Upper lobe of left lung (tissue), 6 donors: ENCODE results near the gene CNEP1R1. TPM values are rescaled to one million over a fixed set of nuclear protein-coding genes. Genes with fewer than 3 reads are reported as not detected.

ENCODE experiments used
- ATAC-seq, 2 donors: fragments of 200-7000 bp; cut with Tn5 transposase; one replicate each; pipeline ENCODE4 v1.9.1; 2022; ENCODE audit warnings: mild to moderate bottlenecking in 2 of 2, moderate library complexity in 2 of 2; ENCODE audit not compliant: low FRiP score in 2 of 2
- DNase-seq, 2 donors: peaks; one replicate each; pipeline ENCODE4 v3.0.0-alpha.2; 2019 to 2020
- H3K27ac ChIP-seq, 4 donors: fragments of 200-600 bp; sonication (generic); one replicate each; pipeline ENCODE4 v1.5.1; 2016 to 2019
- H3K27me3 ChIP-seq, 4 donors: fragments of 200-600 bp; sonication (generic); one replicate each; pipeline ENCODE4 v1.5.1; 2017 to 2019
- H3K36me3 ChIP-seq, 4 donors: fragments of 200-600 bp; sonication (generic); one replicate each; pipeline ENCODE4 v1.5.1; 2016 to 2019
- H3K4me1 ChIP-seq, 4 donors: fragments of 200-600 bp; sonication (generic); one replicate each; pipeline ENCODE4 v1.5.1; 2018 to 2019
- H3K4me3 ChIP-seq, 4 donors: fragments of 200-600 bp; sonication (generic); one replicate each; pipeline ENCODE4 v1.5.1; 2017 to 2019; ENCODE audit warnings: mild to moderate bottlenecking in 2 of 4, moderate library complexity in 1 of 4
- H3K9me3 ChIP-seq, 4 donors: fragments of 200-600 bp; sonication (generic); one replicate each; pipeline ENCODE4 v1.5.1; 2018 to 2019
- CTCF ChIP-seq, 6 experiments: fragments of 450-650 bp in 4 of 6; fragments of 200-600 bp in 2 of 6; sonication (generic) in 2 of 6; IDR thresholded peaks; one replicate each; pipeline ENCODE4 v1.5.1; 2016 to 2019; ENCODE audit warnings: antibody characterized with exemption in 6 of 6
- EP300 ChIP-seq, 4 donors: sonication (generic); formaldehyde crosslinking; IDR thresholded peaks; one replicate each; pipeline ENCODE4 v1.5.1; 2017; ENCODE audit warnings: antibody characterized with exemption in 4 of 4, control low read depth in 2 of 4
- POLR2A ChIP-seq, 4 donors: fragments of 450-650 bp; IDR thresholded peaks; one replicate each; pipeline ENCODE4 v1.5.1; 2016 to 2017; ENCODE audit warnings: antibody characterized with exemption in 4 of 4, mild to moderate bottlenecking in 2 of 4
- POLR2AphosphoS5 ChIP-seq, 2 donors: sonication (generic); formaldehyde crosslinking; IDR thresholded peaks; one replicate each; pipeline ENCODE4 v1.5.1; 2017; ENCODE audit warnings: antibody characterized with exemption in 2 of 2
- WGBS, 2 donors: methylation state at CpG; one replicate each; pipeline ENCODE4 v1.1.5; 2017 to 2018; 5-methylcytosine and 5-hydroxymethylcytosine counted together
- total RNA-seq, 6 donors: library from RNA; depleted of rRNA in 4 of 6; stranded (reverse); fragments of >200 nt in 4 of 6; gene quantifications; one replicate each; pipeline versions ENCODE4 v1.1.0 to v1.2.1, GENCODE V29; 2016 to 2021
- donor health status: DM: no; HTN: no; CAD: no; lungs with moderate emphysema.
- donor health status: DM: no; HTN: yes; CAD: no; lungs with severe emphysema.

Gene CNEP1R1
- total RNA-seq, 6 donors from 2014 or later = 1.0 to 21.8 (median 15.4) TPM

- H3K4me3 ChIP-seq = no peak overlapping the region
- DNase-seq = no peak
- WGBS, 2 donors = 38 to 68% methylated on average over 1 of the region's 1 CpG
- H3K27me3 ChIP-seq = no peaks in the 10 kb centered on the region
- TF ChIP-seq POLR2A (IDR thresholded peaks at IDR 0.05) (no peak), POLR2AphosphoS5 (IDR thresholded peaks at IDR 0.05) (no peak)
- H3K9me3 ChIP-seq = no peaks in the 10 kb centered on the region
- no peak overlapping the region for H3K27ac ChIP-seq
- H3K4me1 ChIP-seq = no peaks in the 10 kb centered on the region
- H3K36me3 ChIP-seq = no peaks in the 10 kb centered on the region
- no peak for ATAC-seq
Measured at GRCh38 chr16:49994006-49994405, 31.0 kb upstream of the CNEP1R1 start.

GRCh38 chr16:49995720-49996119 is 29.3 kb upstream of the CNEP1R1 start:
- TF ChIP-seq EP300 (IDR thresholded peaks at IDR 0.05) (no peak), CTCF (IDR thresholded peaks at IDR 0.05) (no peak), POLR2A (IDR thresholded peaks at IDR 0.05) (no peak), POLR2AphosphoS5 (IDR thresholded peaks at IDR 0.05) (no peak)
- WGBS, 2 donors = 40 to 50% methylated on average over 1 of the region's 1 CpG
- DNase-seq (no peak), ATAC-seq (no peak)
- Histone ChIP-seq H3K27me3 (no peaks in the 10 kb centered on the region), H3K4me3 (no peak overlapping the region), H3K27ac (no peak overlapping the region), H3K9me3 (no peaks in the 10 kb centered on the region), H3K4me1 (no peaks in the 10 kb centered on the region), H3K36me3 (no peaks in the 10 kb centered on the region)

GRCh38 chr16:49997721-49998251 is 27.2 kb upstream of the CNEP1R1 start:
- no peak for TF ChIP-seq POLR2A (IDR thresholded peaks at IDR 0.05)
- no peak for TF ChIP-seq POLR2AphosphoS5 (IDR thresholded peaks at IDR 0.05)
- TF ChIP-seq EP300 (IDR thresholded peaks at IDR 0.05) = no peak
- no peak for TF ChIP-seq CTCF (IDR thresholded peaks at IDR 0.05)
- no peak overlapping the region for H3K27ac ChIP-seq
- H3K27me3 ChIP-seq = no peaks in the 10 kb centered on the region
- no peak overlapping the region for H3K4me3 ChIP-seq
- no peaks in the 10 kb centered on the region for H3K4me1 ChIP-seq
- no peak for ATAC-seq
- DNase-seq = no peak
- no peaks in the 10 kb centered on the region for H3K9me3 ChIP-seq
- 81 to 92% methylated on average over 4 of the region's 4 CpGs for WGBS, 2 donors
- no peaks in the 10 kb centered on the region for H3K36me3 ChIP-seq

- Histone ChIP-seq H3K4me1 (no peaks in the 10 kb centered on the region), H3K27me3 (no peaks in the 10 kb centered on the region), H3K27ac (no peak overlapping the region), H3K4me3 (no peak overlapping the region), H3K9me3 (no peaks in the 10 kb centered on the region), H3K36me3 (no peaks in the 10 kb centered on the region)
- no peak for TF ChIP-seq POLR2A (IDR thresholded peaks at IDR 0.05)
- no peak for TF ChIP-seq CTCF (IDR thresholded peaks at IDR 0.05)
- TF ChIP-seq EP300 (IDR thresholded peaks at IDR 0.05) = no peak
- TF ChIP-seq POLR2AphosphoS5 (IDR thresholded peaks at IDR 0.05) = no peak
- WGBS, 2 donors = 93 to 98% methylated on average over 5 of the region's 5 CpGs
- ATAC-seq = no peak
- no peak for DNase-seq
Measured at GRCh38 chr16:49998991-49999390, 26.0 kb upstream of the CNEP1R1 start.

GRCh38 chr16:50001144-50001543 is 23.9 kb upstream of the CNEP1R1 start:
- DNase-seq (no peak), ATAC-seq (no peak)
- Histone ChIP-seq H3K27me3 (no peaks in the 10 kb centered on the region), H3K36me3 (no peaks in the 10 kb centered on the region), H3K9me3 (no peaks in the 10 kb centered on the region), H3K4me1 (no peaks in the 10 kb centered on the region), H3K4me3 (no peak overlapping the region), H3K27ac (no peak overlapping the region)
- no peak for TF ChIP-seq CTCF (IDR thresholded peaks at IDR 0.05)
- no peak for TF ChIP-seq POLR2AphosphoS5 (IDR thresholded peaks at IDR 0.05)
- TF ChIP-seq POLR2A (IDR thresholded peaks at IDR 0.05) = no peak
- TF ChIP-seq EP300 (IDR thresholded peaks at IDR 0.05) = no peak
- 74 to 82% methylated on average over 3 of the region's 3 CpGs for WGBS, 2 donors
